Panc1 (cell line): ENCODE measurements around the gene CLEC2B. TPM values are rescaled to one million over a fixed set of nuclear protein-coding genes. Genes with fewer than 3 reads are reported as not detected.

Experiments used
- ATAC-seq: fragments of 200-7000 bp; cut with Tn5 transposase; 2 replicates; pipeline ENCODE4 v1.9.1; 2020; ENCODE audit warnings: mild to moderate bottlenecking, moderate library complexity
- BruUV-seq: library from RNA; stranded (reverse); fragments of 400-500 nt; replicated peaks from 2 replicates; lab custom pipeline; 2021; lab: Mats Ljungman, UMichigan
- CTCF ChIA-PET: fragments of 300-600 bp; sonication (Branson Sonifier 250); formaldehyde crosslinking; loops from one replicate; lab custom pipeline; 2022; ENCODE audit warnings: antibody characterized with exemption; lab: Charles Lee
- POLR2A ChIA-PET: fragments of 300-600 bp; sonication (Branson Sonifier 250); formaldehyde crosslinking; loops from one replicate; lab custom pipeline; 2022; ENCODE audit warnings: antibody characterized with exemption; lab: Charles Lee
- DNase-seq: peaks from one replicate; pipeline ENCODE4 v3.0.0-alpha.2; 2010; ENCODE audit warnings: low read depth, low spot score
- H3K27ac ChIP-seq: 2 replicates; pipeline ENCODE4 v1.5.1; 2011; ENCODE audit warnings: mild to moderate bottlenecking, low read length, inconsistent platforms
- H3K27me3 ChIP-seq: fragments of 200-500 bp; sonication (Bioruptor generic); 2 replicates; pipeline ENCODE4 v1.6.0; 2014; ENCODE audit warnings: low read length, inconsistent platforms; ENCODE audit not compliant: control insufficient read depth, insufficient read depth
- H3K36me3 ChIP-seq: fragments of 200-500 bp; sonication (Bioruptor generic); 2 replicates; pipeline ENCODE4 v1.5.1; 2014; ENCODE audit warnings: inconsistent platforms, mild to moderate bottlenecking, low read length, moderate library complexity; ENCODE audit not compliant: control insufficient read depth, insufficient read depth
- H3K4me1 ChIP-seq: 2 replicates; pipeline ENCODE4 v1.5.1; 2011; ENCODE audit warnings: inconsistent platforms, mild to moderate bottlenecking, low read length, moderate library complexity; ENCODE audit not compliant: control insufficient read depth, insufficient read depth
- H3K4me3 ChIP-seq, 2 experiments: 2 replicates each; pipeline ENCODE4 v1.5.1; 2011 to 2012; ENCODE audit warnings: low read depth in 2 of 2, low read length in 2 of 2, mild to moderate bottlenecking in 2 of 2, inconsistent platforms in 1 of 2, moderate library complexity in 1 of 2
- H3K9me3 ChIP-seq: fragments of 200-500 bp; sonication (Bioruptor generic); 2 replicates; pipeline ENCODE4 v1.5.1; 2014; ENCODE audit warnings: low read depth, mild to moderate bottlenecking, inconsistent platforms, low read length, moderate library complexity; ENCODE audit not compliant: control insufficient read depth, insufficient read depth
- CTCF ChIP-seq: fragments of 450-650 bp; IDR thresholded peaks from 2 replicates; pipeline ENCODE4 v1.5.1; 2017; ENCODE audit warnings: mild to moderate bottlenecking
- POLR2AphosphoS5 ChIP-seq: IDR thresholded peaks from 2 replicates; pipeline ENCODE4 v1.6.1; 2012; ENCODE audit warnings: mild to moderate bottlenecking, low read depth, low read length, moderate library complexity
- REST ChIP-seq, 2 experiments: IDR thresholded peaks; 2 replicates each; pipeline ENCODE4 v1.6.1; 2011 to 2012; ENCODE audit warnings: low read depth in 2 of 2, control low read depth in 1 of 2, low read length in 1 of 2, mild to moderate bottlenecking in 1 of 2, moderate library complexity in 1 of 2; ENCODE audit not compliant: insufficient read depth in 1 of 2
- SIN3A ChIP-seq: IDR thresholded peaks from 2 replicates; pipeline ENCODE4 v1.6.1; 2012; ENCODE audit warnings: low read depth, mild to moderate bottlenecking, low read length, moderate library complexity, borderline replicate concordance; ENCODE audit not compliant: insufficient read depth
- TCF7L2 ChIP-seq: IDR thresholded peaks from 2 replicates; pipeline ENCODE4 v1.6.1; 2011; ENCODE audit warnings: mild to moderate bottlenecking, low read depth, low read length, inconsistent platforms
- in situ Hi-C: cut with HindIII; loops from 2 replicates; pipeline ENCODE4 v1.10.0; 2016; ENCODE audit warnings: low sequenced_read_pairs, low pct_unique_long_range_greater_than_20kb
- intact Hi-C: fragments of 100-400 bp; cut with micrococcal nuclease; formaldehyde crosslinking; loops from one replicate; pipeline ENCODE4 v1.10.0; 2022; ENCODE audit not compliant: unreplicated experiment
- total RNA-seq: library from RNA; stranded (reverse); gene quantifications from one replicate; pipeline ENCODE4 v1.2.1, GENCODE V29; 2021; ENCODE audit not compliant: unreplicated experiment

The CLEC2B gene
- total RNA-seq, 1 experiment from 2014 or later: 2.4 TPM

GRCh38 chr12:9809338-9809737 is 59.8 kb downstream of the CLEC2B start:
- DNase-seq (no peak), ATAC-seq (no peak)
- no peak overlapping the region for H3K4me3 ChIP-seq
- no TSS peak for BruUV-seq
- H3K36me3 ChIP-seq: no peaks in the 10 kb centered on the region
- no peak for TF ChIP-seq CTCF
- TF ChIP-seq TCF7L2: no peak
- intact Hi-C loops: no loop called here
- H3K9me3 ChIP-seq: no peaks in the 10 kb centered on the region
- H3K27me3 ChIP-seq: no peaks in the 10 kb centered on the region
- H3K27ac ChIP-seq: no peak overlapping the region
- ChIA-PET CTCF (no interaction called here), POLR2A (no interaction called here)
- H3K4me1 ChIP-seq: no peaks in the 10 kb centered on the region
- in situ Hi-C loops: no loop called here

- Histone ChIP-seq H3K9me3 (no peaks in the 10 kb centered on the region), H3K4me3 (no peak overlapping the region), H3K27me3 (no peaks in the 10 kb centered on the region), H3K27ac (no peak overlapping the region), H3K36me3 (no peaks in the 10 kb centered on the region), H3K4me1 (no peaks in the 10 kb centered on the region)
- BruUV-seq: no TSS peak
- ChIA-PET POLR2A (no interaction called here), CTCF (no interaction called here)
- ATAC-seq: no peak
- in situ Hi-C loops: no loop called here
- TF ChIP-seq TCF7L2: no peak
- no peak for TF ChIP-seq SIN3A
- TF ChIP-seq REST (IDR thresholded peaks at IDR 0.05; ENCODE audit: insufficient read depth in 1 of 2, low read depth in 2 of 2, low read length in 1 of 2): no peak
- TF ChIP-seq POLR2AphosphoS5: no peak
- TF ChIP-seq CTCF: no peak
- DNase-seq: no peak
- intact Hi-C loops: no loop called here
These were observed 60.6 kb downstream of the CLEC2B start for GRCh38 chr12:9808504-9808903.

- DNase-seq: no peak
- H3K4me1 ChIP-seq: no peaks in the 10 kb centered on the region
- ChIA-PET POLR2A (no interaction called here), CTCF (no interaction called here)
- no peaks in the 10 kb centered on the region for H3K9me3 ChIP-seq
- no peak for TF ChIP-seq SIN3A
- TF ChIP-seq CTCF: no peak
- TF ChIP-seq REST (IDR thresholded peaks at IDR 0.05; ENCODE audit: insufficient read depth in 1 of 2, low read depth in 2 of 2, low read length in 1 of 2): no peak
- TF ChIP-seq TCF7L2: no peak
- TF ChIP-seq POLR2AphosphoS5: no peak
- no peak overlapping the region for H3K4me3 ChIP-seq
- no peak for ATAC-seq
- in situ Hi-C loops (no loop called here), intact Hi-C loops (no loop called here)
- no peaks in the 10 kb centered on the region for H3K27me3 ChIP-seq
- H3K27ac ChIP-seq: no peak overlapping the region
- no peaks in the 10 kb centered on the region for H3K36me3 ChIP-seq
- no TSS peak for BruUV-seq
These were observed 62.4 kb downstream of the CLEC2B start for GRCh38 chr12:9806714-9807113.
